IMR-90 (cell line): ENCODE data around the gene BHLHA15. TPM values are rescaled to one million over a fixed set of nuclear protein-coding genes. Genes with fewer than 3 reads are reported as not detected.

ENCODE experiments used
- ATAC-seq: fragments of 200-7000 bp; cut with Tn5 transposase; 2 replicates; pipeline ENCODE4 v1.9.1; 2020; ENCODE audit warnings: low read depth, mild to moderate bottlenecking, moderate library complexity
- BruUV-seq: library from RNA; stranded (reverse); fragments of 400-500 nt; replicated peaks from 2 replicates; lab custom pipeline; 2021; lab: Mats Ljungman, UMichigan
- CTCF ChIA-PET: fragments of 300-600 bp; formaldehyde crosslinking; extraction: SDS; loops from one replicate; lab custom pipeline; 2021; ENCODE audit warnings: antibody characterized with exemption; lab: Yijun Ruan, JAX
- POLR2A ChIA-PET: fragments of 300-600 bp; sonication (Branson Sonifier 250); formaldehyde crosslinking; loops from one replicate; lab custom pipeline; 2022; ENCODE audit warnings: antibody characterized with exemption; ENCODE audit not compliant: unreplicated experiment; lab: Charles Lee
- DNase-seq: peaks from one replicate; pipeline ENCODE4 v3.0.0; 2013
- H2AFZ ChIP-seq: replicated peaks from 2 replicates; pipeline ENCODE3; 2013; ENCODE audit warnings: low read length, mild to moderate bottlenecking; ENCODE audit not compliant: poor library complexity
- H2AK5ac ChIP-seq: 2 replicates; pipeline ENCODE4 v1.6.1; 2013; ENCODE audit warnings: low read depth, low read length, inconsistent platforms
- H2AK9ac ChIP-seq: replicated peaks from 2 replicates; pipeline ENCODE3; 2013; ENCODE audit warnings: mild to moderate bottlenecking, low read depth, low read length, moderate library complexity; ENCODE audit not compliant: poor library complexity
- H2BK120ac ChIP-seq: 2 replicates; pipeline ENCODE4 v1.6.1; 2013; ENCODE audit warnings: low read depth, low read length, inconsistent platforms
- H2BK15ac ChIP-seq: 3 replicates; pipeline ENCODE4 v1.6.1; 2013; ENCODE audit warnings: low read depth, low read length, inconsistent platforms
- H2BK20ac ChIP-seq: 2 replicates; pipeline ENCODE4 v1.6.1; 2013; ENCODE audit warnings: low read depth, mild to moderate bottlenecking, inconsistent platforms, low read length, moderate library complexity
- H2BK5ac ChIP-seq: 2 replicates; pipeline ENCODE4 v1.6.1; 2013; ENCODE audit warnings: mild to moderate bottlenecking, low read depth, low read length, inconsistent platforms; ENCODE audit not compliant: poor library complexity, severe bottlenecking
- H3K14ac ChIP-seq: replicated peaks from 2 replicates; pipeline ENCODE4 v1.6.1; 2013; ENCODE audit warnings: low read depth, low read length, inconsistent platforms
- H3K18ac ChIP-seq: 2 replicates; pipeline ENCODE4 v1.6.1; 2013; ENCODE audit warnings: low read depth, low read length, control low read depth
- H3K23ac ChIP-seq: 2 replicates; pipeline ENCODE4 v1.6.1; 2013; ENCODE audit warnings: low read depth, low read length, inconsistent platforms
- H3K27ac ChIP-seq: 2 replicates; pipeline ENCODE4 v1.5.1; 2013; ENCODE audit warnings: mild to moderate bottlenecking, control low read depth, low read length; ENCODE audit not compliant: insufficient read depth
- H3K27me3 ChIP-seq: 2 replicates; pipeline ENCODE4 v1.6.1; 2013; ENCODE audit warnings: low read length; ENCODE audit not compliant: control insufficient read depth, insufficient read depth
- H3K36me3 ChIP-seq: 2 replicates; pipeline ENCODE4 v1.6.1; 2013; ENCODE audit warnings: low read length, mixed read lengths; ENCODE audit not compliant: control insufficient read depth, insufficient read depth
- H3K4ac ChIP-seq: 2 replicates; pipeline ENCODE4 v1.6.1; 2013; ENCODE audit warnings: low read depth, low read length, inconsistent platforms
- H3K4me1 ChIP-seq: 2 replicates; pipeline ENCODE4 v1.6.1; 2013; ENCODE audit warnings: low read length, mixed read lengths; ENCODE audit not compliant: control insufficient read depth, insufficient read depth
- H3K4me2 ChIP-seq: 2 replicates; pipeline ENCODE4 v1.6.1; 2013; ENCODE audit warnings: low read depth, mild to moderate bottlenecking, control low read depth, low read length, moderate library complexity
- H3K4me3 ChIP-seq: 2 replicates; pipeline ENCODE4 v1.5.1; 2013; ENCODE audit warnings: low read depth, mild to moderate bottlenecking, control low read depth, low read length, moderate library complexity; ENCODE audit not compliant: insufficient read depth
- H3K56ac ChIP-seq: 2 replicates; pipeline ENCODE4 v1.6.1; 2013; ENCODE audit warnings: low read length, inconsistent platforms; ENCODE audit not compliant: insufficient read depth; ENCODE audit errors: extremely low read depth
- H3K79me1 ChIP-seq, 2 experiments: 2 replicates each; pipeline ENCODE4 v1.6.1; 2013; ENCODE audit warnings: low read length in 2 of 2, inconsistent platforms in 1 of 2, low read depth in 1 of 2
- H3K9ac ChIP-seq: 2 replicates; pipeline ENCODE4 v1.6.1; 2013; ENCODE audit warnings: low read depth, low read length, control low read depth
- H3K9me1 ChIP-seq: 2 replicates; pipeline ENCODE4 v1.6.1; 2013; ENCODE audit warnings: low read length, inconsistent platforms; ENCODE audit not compliant: insufficient read depth
- H3K9me3 ChIP-seq: 2 replicates; pipeline ENCODE4 v1.6.1; 2013; ENCODE audit warnings: low read length; ENCODE audit not compliant: control insufficient read depth, insufficient read depth
- H4K20me1 ChIP-seq: 2 replicates; pipeline ENCODE4 v1.6.1; 2013; ENCODE audit warnings: low read length, inconsistent platforms; ENCODE audit not compliant: insufficient read depth
- H4K5ac ChIP-seq: 2 replicates; pipeline ENCODE4 v1.6.1; 2013; ENCODE audit warnings: mild to moderate bottlenecking, low read depth, low read length, control low read depth
- H4K8ac ChIP-seq, 2 experiments: 2 replicates each; pipeline ENCODE4 v1.6.1; 2013; ENCODE audit warnings: low read depth in 2 of 2, low read length in 2 of 2, control low read depth in 1 of 2, inconsistent platforms in 1 of 2
- H4K91ac ChIP-seq: 2 replicates; pipeline ENCODE4 v1.6.1; 2013; ENCODE audit warnings: low read depth, low read length, inconsistent platforms; ENCODE audit not compliant: insufficient read depth
- CEBPB ChIP-seq: IDR thresholded peaks from 2 replicates; pipeline ENCODE4 v1.6.1; 2012; ENCODE audit warnings: low read depth, low read length, improper control_type of control experiment
- NFE2L2 ChIP-seq: fragments of 150-350 bp; IDR thresholded peaks from 2 replicates; pipeline ENCODE4 v1.6.1; 2016; ENCODE audit warnings: low read depth, mild to moderate bottlenecking, low read length
- WGBS, 2 experiments: methylation state at CpG; one replicate each; pipeline versions ENCODE4 v1.1.5 to v1.1.7; 2013; ENCODE audit warnings: missing lambda C conversion rate in 2 of 2; ENCODE audit not compliant: insufficient read length in 1 of 2; ENCODE audit errors: extremely low coverage in 2 of 2; 5-methylcytosine and 5-hydroxymethylcytosine counted together
- dilution Hi-C: fragments of 300-500 bp; cut with HindIII; formaldehyde crosslinking; loops from one replicate; pipeline ENCODE4 v1.14.3; 2018; ENCODE audit warnings: low sequenced_read_pairs; ENCODE audit not compliant: unreplicated experiment
- in situ Hi-C: fragments of 300-500 bp; cut with MboI; formaldehyde crosslinking; loops from 3 replicates; pipeline ENCODE4 v1.14.3; 2019; ENCODE audit warnings: low sequenced_read_pairs, inconsistent platforms, mixed read lengths
- intact Hi-C: fragments of 100-400 bp; cut with micrococcal nuclease; formaldehyde crosslinking; loops from 2 replicates; pipeline ENCODE4 v1.10.0; 2022
- polyA plus RNA-seq, 3 experiments: library from polyadenylated mRNA; depleted of rRNA; stranded (reverse); fragments of >200 nt; gene quantifications; 2 replicates each; pipeline ENCODE4 v1.2.3, GENCODE V29; 2012; ENCODE audit warnings: low replicate concordance in 1 of 3
- total RNA-seq: library from RNA; depleted of rRNA; stranded (reverse); fragments of >200 nt; gene quantifications from 2 replicates; pipeline ENCODE4 v1.2.3, GENCODE V29; 2012

The BHLHA15 gene
- total and polyA plus RNA-seq, 2 of the 4 experiments (the other 2 are of a cell fraction), result not detected

DNA sequence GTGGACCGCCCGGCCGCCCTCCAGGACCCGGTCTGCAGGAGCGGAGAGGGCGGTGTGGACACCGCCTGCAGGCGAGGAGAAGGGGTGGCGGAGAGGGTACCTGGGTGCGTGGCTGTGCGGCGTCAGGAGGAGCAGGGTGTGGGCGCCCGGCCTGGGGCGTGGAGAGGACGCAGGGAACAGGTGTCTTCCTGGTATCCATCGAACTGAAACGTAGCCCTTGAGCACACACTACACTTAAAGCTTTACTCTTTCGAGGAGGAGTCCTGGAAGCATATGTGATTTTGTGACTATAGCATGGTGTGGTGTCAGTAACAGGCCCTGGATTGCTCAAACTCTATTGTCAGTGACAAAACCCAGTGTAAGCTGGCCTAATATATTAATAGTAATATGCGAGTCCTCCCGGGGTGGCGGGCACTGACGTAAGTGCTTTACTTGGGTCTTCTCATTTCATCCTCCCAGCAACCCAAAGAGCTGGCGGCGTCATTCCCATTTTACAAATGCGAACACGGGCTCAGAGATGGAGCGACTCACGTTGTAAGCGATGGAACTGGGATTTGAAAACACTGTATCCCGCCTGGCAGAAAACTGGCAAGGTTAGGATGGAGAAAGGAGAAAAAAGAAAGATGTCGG lies 41.3 kb downstream of the BHLHA15 start:
- peak overlapping the region; percentile 73 for H3K4ac ChIP-seq
- intact Hi-C loops, result loop anchor here (1.0 kb wide), 1 partner anchor 146 kb away; the partner anchor contains the start of gene LMTK2
- peak overlapping the region; percentile 43; the same call in 1 of the 2 replicates for H4K91ac ChIP-seq
- peak overlapping the region; percentile 6; the same call in 1 of the 2 replicates for H4K5ac ChIP-seq
- CTCF ChIA-PET, result interaction anchor here (0.5 kb wide), 2 partner anchors 146 to 1254 kb away, joined by 3 to 7 read pairs; no protein-coding TSS in a partner anchor
- H3K27ac ChIP-seq, result peak overlapping the region; percentile 28; the same call in 1 of the 2 replicates
- peak; percentile 11 for DNase-seq
- POLR2A ChIA-PET, result no interaction called here
- peak overlapping the region; percentile 57 for H3K9ac ChIP-seq
- in situ Hi-C loops, result no loop called here
- H2BK120ac ChIP-seq, result peak overlapping the region; percentile 12; the same call in 1 of the 2 replicates
- H3K9me1 ChIP-seq, result no peaks in the 10 kb centered on the region; the same call in 1 of the 2 replicates
- H2BK20ac ChIP-seq, result no peak overlapping the region
- no peak overlapping the region for H3K18ac ChIP-seq
- H3K4me1 ChIP-seq, result peaks cover 8% of the 10 kb centered on the region
- peak overlapping the region; percentile 87 for H3K14ac ChIP-seq
- H4K20me1 ChIP-seq, result no peaks in the 10 kb centered on the region; the same call in 1 of the 2 replicates
- H3K4me3 ChIP-seq, result peak overlapping the region; percentile 94
- peak overlapping the region; percentile 69 to 87 for H4K8ac ChIP-seq
- BruUV-seq, result no TSS peak
- no peaks in the 10 kb centered on the region for H3K9me3 ChIP-seq
- 52% methylated on average over 2 of the region's 32 CpGs; no CpG with 5 or more reads in 1 of the 2 experiments for WGBS, 2 experiments
- H2AK9ac ChIP-seq, result peak overlapping the region; percentile 96
- H3K27me3 ChIP-seq, result no peaks in the 10 kb centered on the region
- H2AK5ac ChIP-seq, result peak overlapping the region; percentile 62
- H2BK5ac ChIP-seq, result peak overlapping the region; percentile 10
- no peak for TF ChIP-seq NFE2L2
- 0 out of 2 replicates have a peak, but pooled peaks have one; percentile 25 for TF ChIP-seq CEBPB
- dilution Hi-C loops, result no loop called here
- peak overlapping the region; percentile 99 for H2AFZ ChIP-seq
- peaks cover 35 to 50% of the 10 kb centered on the region in 2 experiments for H3K79me1 ChIP-seq
- H3K56ac ChIP-seq, result no peak overlapping the region; the same call in 1 of the 2 replicates
- H2BK15ac ChIP-seq, result no peak overlapping the region
- H3K4me2 ChIP-seq, result peak overlapping the region; percentile 75
- peaks cover 5% of the 10 kb centered on the region for H3K36me3 ChIP-seq
- ATAC-seq, result peak; percentile 43
- H3K23ac ChIP-seq, result no peak overlapping the region; the same call in 1 of the 2 replicates
